IMR-90 (cell line): ENCODE results near the gene INPP4A. TPM values are rescaled to one million over a fixed set of nuclear protein-coding genes. Genes with fewer than 3 reads are reported as not detected.

Source experiments
- ATAC-seq: fragments of 200-7000 bp; cut with Tn5 transposase; 2 replicates; pipeline ENCODE4 v1.9.1; 2020; ENCODE audit warnings: low read depth, mild to moderate bottlenecking, moderate library complexity
- BruUV-seq: library from RNA; stranded (reverse); fragments of 400-500 nt; replicated peaks from 2 replicates; lab custom pipeline; 2021; lab: Mats Ljungman, UMichigan
- CTCF ChIA-PET: fragments of 300-600 bp; formaldehyde crosslinking; extraction: SDS; loops from one replicate; lab custom pipeline; 2021; ENCODE audit warnings: antibody characterized with exemption; lab: Yijun Ruan, JAX
- POLR2A ChIA-PET: fragments of 300-600 bp; sonication (Branson Sonifier 250); formaldehyde crosslinking; loops from one replicate; lab custom pipeline; 2022; ENCODE audit warnings: antibody characterized with exemption; ENCODE audit not compliant: unreplicated experiment; lab: Charles Lee
- DNase-seq: peaks from one replicate; pipeline ENCODE4 v3.0.0; 2013
- H2AFZ ChIP-seq: replicated peaks from 2 replicates; pipeline ENCODE3; 2013; ENCODE audit warnings: low read length, mild to moderate bottlenecking; ENCODE audit not compliant: poor library complexity
- H2AK5ac ChIP-seq: 2 replicates; pipeline ENCODE4 v1.6.1; 2013; ENCODE audit warnings: low read depth, low read length, inconsistent platforms
- H2AK9ac ChIP-seq: replicated peaks from 2 replicates; pipeline ENCODE3; 2013; ENCODE audit warnings: mild to moderate bottlenecking, low read depth, low read length, moderate library complexity; ENCODE audit not compliant: poor library complexity
- H2BK120ac ChIP-seq: 2 replicates; pipeline ENCODE4 v1.6.1; 2013; ENCODE audit warnings: low read depth, low read length, inconsistent platforms
- H2BK15ac ChIP-seq: 3 replicates; pipeline ENCODE4 v1.6.1; 2013; ENCODE audit warnings: low read depth, low read length, inconsistent platforms
- H2BK20ac ChIP-seq: 2 replicates; pipeline ENCODE4 v1.6.1; 2013; ENCODE audit warnings: low read depth, mild to moderate bottlenecking, inconsistent platforms, low read length, moderate library complexity
- H2BK5ac ChIP-seq: 2 replicates; pipeline ENCODE4 v1.6.1; 2013; ENCODE audit warnings: mild to moderate bottlenecking, low read depth, low read length, inconsistent platforms; ENCODE audit not compliant: poor library complexity, severe bottlenecking
- H3K14ac ChIP-seq: replicated peaks from 2 replicates; pipeline ENCODE4 v1.6.1; 2013; ENCODE audit warnings: low read depth, low read length, inconsistent platforms
- H3K18ac ChIP-seq: 2 replicates; pipeline ENCODE4 v1.6.1; 2013; ENCODE audit warnings: low read depth, low read length, control low read depth
- H3K23ac ChIP-seq: 2 replicates; pipeline ENCODE4 v1.6.1; 2013; ENCODE audit warnings: low read depth, low read length, inconsistent platforms
- H3K27ac ChIP-seq: 2 replicates; pipeline ENCODE4 v1.5.1; 2013; ENCODE audit warnings: mild to moderate bottlenecking, control low read depth, low read length; ENCODE audit not compliant: insufficient read depth
- H3K27me3 ChIP-seq: 2 replicates; pipeline ENCODE4 v1.6.1; 2013; ENCODE audit warnings: low read length; ENCODE audit not compliant: control insufficient read depth, insufficient read depth
- H3K36me3 ChIP-seq: 2 replicates; pipeline ENCODE4 v1.6.1; 2013; ENCODE audit warnings: low read length, mixed read lengths; ENCODE audit not compliant: control insufficient read depth, insufficient read depth
- H3K4ac ChIP-seq: 2 replicates; pipeline ENCODE4 v1.6.1; 2013; ENCODE audit warnings: low read depth, low read length, inconsistent platforms
- H3K4me1 ChIP-seq: 2 replicates; pipeline ENCODE4 v1.6.1; 2013; ENCODE audit warnings: low read length, mixed read lengths; ENCODE audit not compliant: control insufficient read depth, insufficient read depth
- H3K4me2 ChIP-seq: 2 replicates; pipeline ENCODE4 v1.6.1; 2013; ENCODE audit warnings: low read depth, mild to moderate bottlenecking, control low read depth, low read length, moderate library complexity
- H3K4me3 ChIP-seq: 2 replicates; pipeline ENCODE4 v1.5.1; 2013; ENCODE audit warnings: low read depth, mild to moderate bottlenecking, control low read depth, low read length, moderate library complexity; ENCODE audit not compliant: insufficient read depth
- H3K56ac ChIP-seq: 2 replicates; pipeline ENCODE4 v1.6.1; 2013; ENCODE audit warnings: low read length, inconsistent platforms; ENCODE audit not compliant: insufficient read depth; ENCODE audit errors: extremely low read depth
- H3K79me1 ChIP-seq, 2 experiments: 2 replicates each; pipeline ENCODE4 v1.6.1; 2013; ENCODE audit warnings: low read length in 2 of 2, inconsistent platforms in 1 of 2, low read depth in 1 of 2
- H3K9ac ChIP-seq: 2 replicates; pipeline ENCODE4 v1.6.1; 2013; ENCODE audit warnings: low read depth, low read length, control low read depth
- H3K9me1 ChIP-seq: 2 replicates; pipeline ENCODE4 v1.6.1; 2013; ENCODE audit warnings: low read length, inconsistent platforms; ENCODE audit not compliant: insufficient read depth
- H3K9me3 ChIP-seq: 2 replicates; pipeline ENCODE4 v1.6.1; 2013; ENCODE audit warnings: low read length; ENCODE audit not compliant: control insufficient read depth, insufficient read depth
- H4K20me1 ChIP-seq: 2 replicates; pipeline ENCODE4 v1.6.1; 2013; ENCODE audit warnings: low read length, inconsistent platforms; ENCODE audit not compliant: insufficient read depth
- H4K5ac ChIP-seq: 2 replicates; pipeline ENCODE4 v1.6.1; 2013; ENCODE audit warnings: mild to moderate bottlenecking, low read depth, low read length, control low read depth
- H4K8ac ChIP-seq, 2 experiments: 2 replicates each; pipeline ENCODE4 v1.6.1; 2013; ENCODE audit warnings: low read depth in 2 of 2, low read length in 2 of 2, control low read depth in 1 of 2, inconsistent platforms in 1 of 2
- H4K91ac ChIP-seq: 2 replicates; pipeline ENCODE4 v1.6.1; 2013; ENCODE audit warnings: low read depth, low read length, inconsistent platforms; ENCODE audit not compliant: insufficient read depth
- CEBPB ChIP-seq: IDR thresholded peaks from 2 replicates; pipeline ENCODE4 v1.6.1; 2012; ENCODE audit warnings: low read depth, low read length, improper control_type of control experiment
- CTCF ChIP-seq: conservative IDR thresholded peaks from 2 replicates; pipeline ENCODE4 v1.5.1; 2012; ENCODE audit warnings: mild to moderate bottlenecking, low read depth, low read length, improper control_type of control experiment
- ELK1 ChIP-seq: fragments of 150-350 bp; IDR thresholded peaks from 2 replicates; pipeline ENCODE4 v1.6.1; 2016; ENCODE audit warnings: low read depth, mild to moderate bottlenecking, low read length, moderate library complexity, borderline replicate concordance
- MAZ ChIP-seq: IDR thresholded peaks from 2 replicates; pipeline ENCODE4 v1.6.1; 2012; ENCODE audit warnings: low read depth, mild to moderate bottlenecking, low read length, improper control_type of control experiment, moderate library complexity, borderline replicate concordance
- MXI1 ChIP-seq: IDR thresholded peaks from 2 replicates; pipeline ENCODE4 v1.6.1; 2012; ENCODE audit warnings: low read depth, mild to moderate bottlenecking, low read length, moderate library complexity, borderline replicate concordance
- POLR2A ChIP-seq: IDR thresholded peaks from 2 replicates; pipeline ENCODE4 v1.6.1; 2012; ENCODE audit warnings: mild to moderate bottlenecking, low read depth, low read length
- RAD21 ChIP-seq: IDR thresholded peaks from 2 replicates; pipeline ENCODE4 v1.6.1; 2012; ENCODE audit warnings: low read length, improper control_type of control experiment
- RFX5 ChIP-seq: IDR thresholded peaks from 2 replicates; pipeline ENCODE4 v1.8.0; 2012; ENCODE audit warnings: low read depth, mild to moderate bottlenecking, low read length, moderate library complexity
- SMC3 ChIP-seq: fragments of 150-350 bp; IDR thresholded peaks from 2 replicates; pipeline ENCODE4 v1.6.1; 2016; ENCODE audit warnings: low read depth, mild to moderate bottlenecking, antibody characterized with exemption, low read length, moderate library complexity
- USF2 ChIP-seq: fragments of 150-350 bp; IDR thresholded peaks from 2 replicates; pipeline ENCODE4 v1.6.1; 2017; ENCODE audit warnings: mild to moderate bottlenecking, antibody characterized with exemption, low read length, low read depth
- WGBS, 2 experiments: methylation state at CpG; one replicate each; pipeline versions ENCODE4 v1.1.5 to v1.1.7; 2013; ENCODE audit warnings: missing lambda C conversion rate in 2 of 2; ENCODE audit not compliant: insufficient read length in 1 of 2; ENCODE audit errors: extremely low coverage in 2 of 2; 5-methylcytosine and 5-hydroxymethylcytosine counted together
- dilution Hi-C: fragments of 300-500 bp; cut with HindIII; formaldehyde crosslinking; loops from one replicate; pipeline ENCODE4 v1.14.3; 2018; ENCODE audit warnings: low sequenced_read_pairs; ENCODE audit not compliant: unreplicated experiment
- in situ Hi-C: fragments of 300-500 bp; cut with MboI; formaldehyde crosslinking; loops from 3 replicates; pipeline ENCODE4 v1.14.3; 2019; ENCODE audit warnings: low sequenced_read_pairs, inconsistent platforms, mixed read lengths
- intact Hi-C: fragments of 100-400 bp; cut with micrococcal nuclease; formaldehyde crosslinking; loops from 2 replicates; pipeline ENCODE4 v1.10.0; 2022
- polyA plus RNA-seq, 3 experiments: library from polyadenylated mRNA; depleted of rRNA; stranded (reverse); fragments of >200 nt; gene quantifications; 2 replicates each; pipeline ENCODE4 v1.2.3, GENCODE V29; 2012; ENCODE audit warnings: low replicate concordance in 1 of 3
- total RNA-seq: library from RNA; depleted of rRNA; stranded (reverse); fragments of >200 nt; gene quantifications from 2 replicates; pipeline ENCODE4 v1.2.3, GENCODE V29; 2012

The INPP4A gene
- total and polyA plus RNA-seq, 2 of the 4 experiments (the other 2 are of a cell fraction), result 14.5 to 27.1 TPM

GRCh38 chr2:98535971-98536677, 91.5 kb downstream of the INPP4A start:
- Histone ChIP-seq H3K4me2 (no peak overlapping the region), H3K9me3 (no peaks in the 10 kb centered on the region), H3K36me3 (peaks cover 14% of the 10 kb centered on the region), H3K9me1 (peaks cover 4% of the 10 kb centered on the region; the same call in 1 of the 2 replicates), H3K9ac (no peak overlapping the region), H2BK15ac (no peak overlapping the region), H3K27me3 (no peaks in the 10 kb centered on the region), H4K91ac (no peak overlapping the region), H4K5ac (no peak overlapping the region), H2BK5ac (no peak overlapping the region), H3K14ac (no peak overlapping the region), H4K20me1 (no peaks in the 10 kb centered on the region), H3K27ac (no peak overlapping the region), H2BK120ac (no peak overlapping the region), H2AK5ac (no peak overlapping the region), H2BK20ac (no peak overlapping the region), H3K56ac (no peak overlapping the region), H3K79me1 (no peaks in the 10 kb centered on the region; a peak in 1 of 4 replicates), H4K8ac (no peak overlapping the region), H2AFZ (no peak overlapping the region), H3K4ac (no peak overlapping the region), H3K4me1 (no peaks in the 10 kb centered on the region), H3K4me3 (no peak overlapping the region), H2AK9ac (no peak overlapping the region), H3K23ac (no peak overlapping the region), H3K18ac (no peak overlapping the region)
- ATAC-seq, result no peak
- dilution Hi-C loops, result no loop called here
- no peak for TF ChIP-seq MXI1
- TF ChIP-seq RAD21, result no peak
- no peak for TF ChIP-seq POLR2A
- no peak for TF ChIP-seq CEBPB
- no peak for TF ChIP-seq USF2
- TF ChIP-seq RFX5, result no peak
- TF ChIP-seq ELK1, result no peak
- TF ChIP-seq SMC3, result no peak
- TF ChIP-seq CTCF, result no peak
- no peak for TF ChIP-seq MAZ
- intact Hi-C loops, result no loop called here
- no TSS peak for BruUV-seq
- in situ Hi-C loops, result no loop called here
- DNase-seq, result no peak
- POLR2A ChIA-PET, result no interaction called here
- CTCF ChIA-PET, result no interaction called here
- WGBS, 2 experiments, result no CpG with 5 or more reads among the region's 6 CpGs
